OCI-LY1 (cell line): ENCODE measurements around the gene NDRG4.

Experiments used
- EZH2 ChIP-seq: fragments of 200-600 bp; sonication (generic), shearing (Covaris generic); IDR thresholded peaks from 2 replicates; pipeline ENCODE4 v1.8.0; 2017; ENCODE audit warnings: borderline replicate concordance, mixed run types, mild to moderate bottlenecking, antibody characterized with exemption, low read length, moderate library complexity, mixed read lengths
- TF ChIP-seq, protein P1 (sequence below): fragments of 200-600 bp; sonication (generic), shearing (Covaris generic); IDR thresholded peaks from 2 replicates; pipeline ENCODE4 v1.5.1; 2017; ENCODE audit warnings: mild to moderate bottlenecking, antibody characterized with exemption, low read length, moderate library complexity, mixed read lengths

DNA sequence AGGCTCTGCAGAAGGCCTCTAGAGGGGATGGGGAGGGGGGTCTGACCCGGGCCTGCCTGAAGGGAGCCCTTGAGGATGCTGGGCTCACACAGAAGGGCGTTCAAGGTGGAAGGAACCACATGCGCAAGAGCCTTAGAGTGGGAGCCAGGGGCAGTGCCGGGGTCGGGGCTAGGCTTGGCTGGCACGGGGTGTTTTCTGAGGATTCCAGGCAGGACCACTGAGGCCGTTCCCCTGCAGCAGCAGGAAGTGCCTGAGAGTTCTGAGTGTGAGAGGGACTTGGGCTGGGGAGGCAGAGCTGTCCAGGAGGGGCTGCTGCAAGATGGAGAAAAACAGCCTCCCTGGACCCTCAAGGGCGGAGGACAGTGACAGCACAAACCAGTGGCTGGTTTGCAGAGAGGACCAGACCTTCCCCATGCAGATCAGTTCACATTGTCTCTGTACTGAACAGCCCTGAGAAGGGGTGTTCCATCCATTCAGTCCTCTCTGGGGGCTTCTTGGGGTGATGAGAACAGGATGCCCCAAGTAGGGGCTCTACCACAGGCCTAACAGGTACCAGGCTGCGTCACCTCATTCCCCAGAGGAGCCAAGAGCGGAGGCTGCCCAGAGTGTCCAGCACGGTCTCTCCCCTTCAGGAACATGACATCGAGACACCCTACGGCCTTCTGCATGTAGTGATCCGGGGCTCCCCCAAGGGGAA lies 3.4 kb downstream of the NDRG4 start:
- TF ChIP-seq, protein P1, sequence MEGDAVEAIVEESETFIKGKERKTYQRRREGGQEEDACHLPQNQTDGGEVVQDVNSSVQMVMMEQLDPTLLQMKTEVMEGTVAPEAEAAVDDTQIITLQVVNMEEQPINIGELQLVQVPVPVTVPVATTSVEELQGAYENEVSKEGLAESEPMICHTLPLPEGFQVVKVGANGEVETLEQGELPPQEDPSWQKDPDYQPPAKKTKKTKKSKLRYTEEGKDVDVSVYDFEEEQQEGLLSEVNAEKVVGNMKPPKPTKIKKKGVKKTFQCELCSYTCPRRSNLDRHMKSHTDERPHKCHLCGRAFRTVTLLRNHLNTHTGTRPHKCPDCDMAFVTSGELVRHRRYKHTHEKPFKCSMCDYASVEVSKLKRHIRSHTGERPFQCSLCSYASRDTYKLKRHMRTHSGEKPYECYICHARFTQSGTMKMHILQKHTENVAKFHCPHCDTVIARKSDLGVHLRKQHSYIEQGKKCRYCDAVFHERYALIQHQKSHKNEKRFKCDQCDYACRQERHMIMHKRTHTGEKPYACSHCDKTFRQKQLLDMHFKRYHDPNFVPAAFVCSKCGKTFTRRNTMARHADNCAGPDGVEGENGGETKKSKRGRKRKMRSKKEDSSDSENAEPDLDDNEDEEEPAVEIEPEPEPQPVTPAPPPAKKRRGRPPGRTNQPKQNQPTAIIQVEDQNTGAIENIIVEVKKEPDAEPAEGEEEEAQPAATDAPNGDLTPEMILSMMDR = no peak
- TF ChIP-seq EZH2 = no peak
